22Rv1 (cell line): ENCODE results near the gene NSMCE1.
"Not testable (repeated sequence)": the region's sequence is repeated elsewhere in the genome, so short reads cannot be mapped to it uniquely, and the experiment has no call there.

ENCODE experiments used
- H3K27ac ChIP-seq: fragments of 450-650 bp; 2 replicates; pipeline ENCODE4 v1.5.1; 2017
- ZFX ChIP-seq: fragments of 450-650 bp; IDR thresholded peaks from 2 replicates; pipeline ENCODE4 v1.6.1; 2017; ENCODE audit warnings: antibody characterized with exemption, borderline replicate concordance
- TF ChIP-seq, protein P1 (sequence below): fragments of 450-650 bp; IDR thresholded peaks from 2 replicates; pipeline ENCODE4 v1.5.1; 2017; ENCODE audit warnings: mild to moderate bottlenecking

NSMCE1 gene

GRCh38 chr16:27301236-27301861 lies 32.8 kb upstream of the NSMCE1 start:
- no peak for TF ChIP-seq ZFX
- TF ChIP-seq, protein P1, sequence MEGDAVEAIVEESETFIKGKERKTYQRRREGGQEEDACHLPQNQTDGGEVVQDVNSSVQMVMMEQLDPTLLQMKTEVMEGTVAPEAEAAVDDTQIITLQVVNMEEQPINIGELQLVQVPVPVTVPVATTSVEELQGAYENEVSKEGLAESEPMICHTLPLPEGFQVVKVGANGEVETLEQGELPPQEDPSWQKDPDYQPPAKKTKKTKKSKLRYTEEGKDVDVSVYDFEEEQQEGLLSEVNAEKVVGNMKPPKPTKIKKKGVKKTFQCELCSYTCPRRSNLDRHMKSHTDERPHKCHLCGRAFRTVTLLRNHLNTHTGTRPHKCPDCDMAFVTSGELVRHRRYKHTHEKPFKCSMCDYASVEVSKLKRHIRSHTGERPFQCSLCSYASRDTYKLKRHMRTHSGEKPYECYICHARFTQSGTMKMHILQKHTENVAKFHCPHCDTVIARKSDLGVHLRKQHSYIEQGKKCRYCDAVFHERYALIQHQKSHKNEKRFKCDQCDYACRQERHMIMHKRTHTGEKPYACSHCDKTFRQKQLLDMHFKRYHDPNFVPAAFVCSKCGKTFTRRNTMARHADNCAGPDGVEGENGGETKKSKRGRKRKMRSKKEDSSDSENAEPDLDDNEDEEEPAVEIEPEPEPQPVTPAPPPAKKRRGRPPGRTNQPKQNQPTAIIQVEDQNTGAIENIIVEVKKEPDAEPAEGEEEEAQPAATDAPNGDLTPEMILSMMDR, result no peak
- no peak overlapping the region for H3K27ac ChIP-seq

GRCh38 chr16:27298132-27298531 lies 29.6 kb upstream of the NSMCE1 start:
- H3K27ac ChIP-seq, result no peak overlapping the region
- TF ChIP-seq, protein P1, result no peak
- no peak for TF ChIP-seq ZFX

DNA sequence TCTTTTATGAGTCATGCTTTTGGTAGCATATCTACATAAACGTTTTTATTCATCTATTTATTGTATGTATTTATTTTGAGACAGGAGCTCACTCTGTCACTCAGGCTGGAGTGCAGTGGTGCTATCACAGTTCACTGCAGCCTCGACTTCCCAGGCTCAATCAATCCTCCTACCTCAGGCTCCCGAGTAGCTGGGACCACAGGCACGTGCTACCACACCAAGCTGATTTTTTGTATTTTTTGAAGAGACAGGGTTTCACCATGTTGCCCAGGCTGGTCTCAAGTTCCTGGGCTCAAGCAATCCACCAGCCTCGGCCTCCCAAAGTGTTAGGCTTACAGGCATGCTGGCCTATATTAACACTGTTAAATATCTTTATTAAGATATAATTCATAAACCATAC lies 24.8 kb upstream of the NSMCE1 start:
- TF ChIP-seq, protein P1, result no peak
- no peak for TF ChIP-seq ZFX
- H3K27ac ChIP-seq, result no peak overlapping the region

DNA sequence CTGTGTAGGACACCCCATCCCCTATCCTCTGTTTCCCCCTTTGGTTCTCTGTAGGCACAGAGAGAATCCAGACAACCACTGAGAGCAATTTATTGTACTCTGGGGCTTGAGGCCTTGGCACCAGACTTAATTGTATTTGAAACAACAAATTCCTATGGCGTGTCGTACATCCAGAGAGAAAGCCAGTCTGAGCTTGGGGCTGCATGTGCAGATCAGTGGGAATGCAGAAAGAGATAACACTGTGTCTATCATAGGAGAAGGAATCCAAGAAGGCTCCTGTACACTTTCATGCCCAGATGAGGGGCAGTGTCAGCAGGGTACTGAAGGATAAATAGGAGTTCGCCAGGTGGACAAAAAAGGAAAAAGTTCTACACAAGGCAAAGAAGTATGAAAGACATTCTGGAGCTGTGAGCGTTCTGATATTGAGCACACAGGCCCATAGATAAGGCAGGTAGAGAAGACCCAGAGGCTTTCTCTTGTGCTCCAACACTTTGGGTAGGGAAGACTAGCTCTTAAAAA lies 23.2 kb upstream of the NSMCE1 start:
- TF ChIP-seq ZFX, result no peak
- TF ChIP-seq, protein P1, result no peak
- no peak overlapping the region for H3K27ac ChIP-seq

- TF ChIP-seq, protein P1, result no peak
- no peak for TF ChIP-seq ZFX
- no peak overlapping the region for H3K27ac ChIP-seq
Measured at GRCh38 chr16:27291106-27291505, 22.5 kb upstream of the NSMCE1 start.

GRCh38 chr16:27290562-27290961 lies 22.0 kb upstream of the NSMCE1 start:
- no peak overlapping the region for H3K27ac ChIP-seq
- TF ChIP-seq ZFX, result no peak
- TF ChIP-seq, protein P1, result no peak

DNA sequence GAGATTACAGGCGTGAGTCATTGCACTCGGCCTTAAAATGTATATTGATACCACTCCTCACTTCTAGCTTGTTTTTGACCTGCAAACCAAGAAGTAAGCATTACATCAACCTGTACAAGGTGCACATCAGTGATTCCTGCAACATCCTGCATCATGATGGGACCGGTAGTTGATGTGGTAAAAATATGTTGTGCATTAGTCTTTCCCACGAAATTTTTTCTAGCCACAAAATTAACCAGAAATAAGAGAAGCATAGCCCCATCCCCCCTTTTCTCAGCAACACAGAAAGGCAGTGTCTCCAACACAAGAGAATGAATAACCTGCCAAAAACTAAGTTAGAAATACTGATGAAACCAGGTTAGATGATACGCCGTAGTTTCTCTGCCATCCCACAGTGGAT lies 21.1 kb upstream of the NSMCE1 start:
- no peak overlapping the region for H3K27ac ChIP-seq
- TF ChIP-seq, protein P1, result no peak
- TF ChIP-seq ZFX, result no peak

DNA sequence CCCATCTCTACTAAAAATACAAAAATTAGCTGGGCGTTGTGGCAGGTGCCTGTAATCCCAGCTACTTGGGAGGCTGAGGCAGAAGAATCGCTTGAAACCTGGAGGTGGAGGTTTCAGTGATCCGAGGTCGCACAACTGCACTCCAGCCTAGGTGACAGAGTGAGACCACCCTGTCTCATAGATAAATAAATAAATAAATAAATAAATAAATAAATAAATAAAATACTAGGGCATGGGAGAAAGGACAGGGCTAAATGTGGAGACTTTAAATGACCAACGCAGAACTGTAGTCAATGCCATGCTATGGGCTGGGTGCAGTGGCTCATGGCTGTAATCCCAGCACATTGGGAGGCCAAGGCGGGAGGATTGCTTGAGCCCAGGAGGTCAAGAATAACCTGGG lies 19.7 kb upstream of the NSMCE1 start:
- not testable (repeated sequence) for H3K27ac ChIP-seq
